Gastrocnemius medialis (tissue), 4 donors: ENCODE data around the gene TNFRSF1B. TPM values are rescaled to one million over a fixed set of nuclear protein-coding genes. Genes with fewer than 3 reads are reported as not detected.

Experiments
- ATAC-seq, 2 donors: fragments of 150-250 bp; one replicate each; pipeline ENCODE4 v1.9.1; 2016
- DNase-seq, 2 donors: peaks; one replicate each; pipeline ENCODE4 v3.0.0-alpha.2; 2019
- H3K27ac ChIP-seq, 4 donors: fragments of 200-600 bp; sonication (generic); 1 replicate in 1 of 4; 2 replicates in 3 of 4; pipeline ENCODE4 v1.5.1; 2016 to 2018; ENCODE audit warnings: mild to moderate bottlenecking in 2 of 4, moderate library complexity in 1 of 4
- H3K27me3 ChIP-seq, 3 donors: fragments of 200-600 bp; sonication (generic) in 2 of 3; 1 replicate in 1 of 3; 2 replicates in 2 of 3; pipeline versions ENCODE4 v1.5.1 to v1.6.0; 2016 to 2019; ENCODE audit warnings: mild to moderate bottlenecking in 1 of 3, moderate library complexity in 1 of 3
- H3K36me3 ChIP-seq, 2 donors: fragments of 200-600 bp; sonication (generic) in 1 of 2; one replicate each; pipeline ENCODE4 v1.5.1; 2017 to 2018
- H3K4me1 ChIP-seq, 2 donors: fragments of 200-600 bp; sonication (generic) in 1 of 2; one replicate each; pipeline ENCODE4 v1.5.1; 2016 to 2017; ENCODE audit warnings: mild to moderate bottlenecking in 2 of 2
- H3K4me3 ChIP-seq, 4 donors: fragments of 200-600 bp; sonication (generic) in 3 of 4; 1 replicate in 1 of 4; 2 replicates in 3 of 4; pipeline ENCODE4 v1.5.1; 2016 to 2019; ENCODE audit warnings: mild to moderate bottlenecking in 2 of 4
- H3K9me3 ChIP-seq, 3 donors: fragments of 200-600 bp; sonication (generic) in 2 of 3; 1 replicate in 1 of 3; 2 replicates in 2 of 3; pipeline ENCODE4 v1.5.1; 2016 to 2019
- POLR2A ChIP-seq, 2 donors: fragments of 450-650 bp; IDR thresholded peaks; one replicate each; pipeline ENCODE4 v1.6.1; 2017; ENCODE audit warnings: antibody characterized with exemption in 2 of 2, mild to moderate bottlenecking in 2 of 2, moderate library complexity in 2 of 2
- in situ Hi-C, 4 donors: fragments of 200-750 bp; cut with MboI; loops; one replicate each; pipeline versions ENCODE4 v1.15.0 to v1.8.0; 2017; ENCODE audit warnings: low sequenced_read_pairs in 4 of 4
- intact Hi-C: fragments of 100-400 bp; cut with DNase I; formaldehyde crosslinking; loops from one replicate; pipeline ENCODE4 v1.15.1; 2023; ENCODE audit warnings: low total_unique reads
- total RNA-seq, 4 donors: library from RNA; depleted of rRNA; stranded (reverse); fragments of >200 nt; gene quantifications; one replicate each; pipeline versions ENCODE4 v1.1.0 to v1.2.3, GENCODE V29; 2016
- TF ChIP-seq, protein P1 (sequence below), 5 experiments: fragments of 450-650 bp in 3 of 5; fragments of 200-600 bp in 2 of 5; sonication (generic) in 2 of 5; IDR thresholded peaks in 4 of 5; conservative IDR thresholded peaks in 1 of 5; 1 replicate in 4 of 5; 2 replicates in 1 of 5; pipeline ENCODE4 v1.5.1; 2016 to 2019; ENCODE audit warnings: antibody characterized with exemption in 5 of 5, mild to moderate bottlenecking in 3 of 5, moderate library complexity in 3 of 5

TNFRSF1B gene
- 10 to 100 TPM; 14.0 to 29.5 (median 18.8) TPM for total RNA-seq

DNA sequence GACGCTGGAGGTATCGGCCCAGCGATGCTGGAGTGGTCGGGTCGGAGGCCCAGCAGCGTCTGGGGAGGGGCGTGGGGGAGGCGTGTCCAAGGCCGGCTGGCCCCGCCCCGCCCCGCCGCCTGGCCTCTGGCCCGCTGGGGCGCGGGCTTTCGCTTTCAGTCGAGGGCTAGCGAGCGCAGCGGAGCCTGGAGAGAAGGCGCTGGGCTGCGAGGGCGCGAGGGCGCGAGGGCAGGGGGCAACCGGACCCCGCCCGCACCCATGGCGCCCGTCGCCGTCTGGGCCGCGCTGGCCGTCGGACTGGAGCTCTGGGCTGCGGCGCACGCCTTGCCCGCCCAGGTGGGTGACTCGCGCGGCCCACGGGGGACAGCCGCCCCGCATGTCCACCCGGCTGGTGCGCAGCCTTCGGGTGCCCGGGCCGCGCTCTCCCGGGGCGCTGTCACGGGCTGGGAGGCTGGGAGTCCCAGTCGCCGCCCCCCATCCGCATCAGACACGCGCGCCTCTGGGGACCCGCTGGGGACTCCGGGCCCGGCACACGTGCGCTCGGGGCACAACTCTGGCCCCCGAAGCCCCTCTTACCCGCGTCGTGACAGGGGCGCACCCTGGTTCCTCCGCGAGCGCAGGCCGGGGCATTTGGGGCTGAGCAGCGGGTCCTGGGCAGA is at the start of gene TNFRSF1B:
TNFRSF1B (plus strand) TSS at position 158 of the 659 bp plus-strand sequence; CDS start at position 259, 101 bp downstream.
- Histone ChIP-seq H3K27ac (peak within 1 kb of the TSS; percentile 72 to 85 (median 84)), H3K4me1 (peaks cover 20 to 27% of the 10 kb centered on the region in 2 donors)

DNA sequence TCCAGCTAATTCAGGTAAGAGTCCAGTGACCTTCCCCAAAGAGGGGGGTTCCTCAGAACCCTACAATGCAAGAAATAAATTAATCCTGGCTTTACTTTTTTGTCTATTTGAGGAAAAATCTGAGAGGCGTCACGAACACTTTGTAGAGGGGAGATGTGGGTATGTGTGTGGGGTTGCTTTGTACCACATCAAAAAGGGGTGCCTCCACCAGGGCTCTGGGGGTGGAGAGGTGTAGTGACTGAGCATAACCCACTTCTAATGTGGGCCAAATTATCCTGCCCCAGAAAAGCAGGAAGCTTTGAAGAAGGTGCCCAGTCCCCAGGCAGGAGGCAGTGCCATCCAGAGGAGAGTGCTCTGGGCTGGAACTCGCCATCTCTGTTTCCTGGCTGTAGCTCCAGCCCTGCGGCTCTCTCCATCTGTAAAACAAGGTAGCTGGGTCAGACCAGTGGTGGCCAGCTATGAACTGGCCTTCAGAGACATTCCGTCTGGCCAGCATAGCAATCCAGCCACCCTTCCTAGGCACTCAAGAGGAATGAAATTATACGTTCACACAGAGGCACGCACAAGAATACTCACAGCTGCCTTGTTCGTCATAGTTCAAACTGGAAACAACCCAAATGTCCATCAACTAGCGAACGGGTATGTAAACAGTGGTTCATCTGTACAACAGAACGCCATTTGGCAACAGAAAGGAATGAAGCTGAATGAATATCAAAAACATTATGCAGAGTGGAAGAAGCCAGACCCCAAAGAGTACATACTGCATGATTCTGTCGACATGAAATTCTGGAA is 45.4 kb upstream of the TNFRSF1B start:
- ATAC-seq: no peak
- Histone ChIP-seq H3K27me3 (no peaks in the 10 kb centered on the region), H3K4me3 (no peak overlapping the region), H3K36me3 (no peaks in the 10 kb centered on the region), H3K9me3 (no peaks in the 10 kb centered on the region), H3K27ac (no peak overlapping the region), H3K4me1 (peaks cover 0 to 4% of the 10 kb centered on the region in 2 donors)
- in situ Hi-C loops (loop anchor here in 3 of 4 donors (5.0 to 25.0 kb wide), 3 partner anchors 86 to 516 kb away; partner anchors contain the start of gene AADACL4 (in 1 of the 3)), intact Hi-C loops (no loop called here)
- TF ChIP-seq, protein P1, sequence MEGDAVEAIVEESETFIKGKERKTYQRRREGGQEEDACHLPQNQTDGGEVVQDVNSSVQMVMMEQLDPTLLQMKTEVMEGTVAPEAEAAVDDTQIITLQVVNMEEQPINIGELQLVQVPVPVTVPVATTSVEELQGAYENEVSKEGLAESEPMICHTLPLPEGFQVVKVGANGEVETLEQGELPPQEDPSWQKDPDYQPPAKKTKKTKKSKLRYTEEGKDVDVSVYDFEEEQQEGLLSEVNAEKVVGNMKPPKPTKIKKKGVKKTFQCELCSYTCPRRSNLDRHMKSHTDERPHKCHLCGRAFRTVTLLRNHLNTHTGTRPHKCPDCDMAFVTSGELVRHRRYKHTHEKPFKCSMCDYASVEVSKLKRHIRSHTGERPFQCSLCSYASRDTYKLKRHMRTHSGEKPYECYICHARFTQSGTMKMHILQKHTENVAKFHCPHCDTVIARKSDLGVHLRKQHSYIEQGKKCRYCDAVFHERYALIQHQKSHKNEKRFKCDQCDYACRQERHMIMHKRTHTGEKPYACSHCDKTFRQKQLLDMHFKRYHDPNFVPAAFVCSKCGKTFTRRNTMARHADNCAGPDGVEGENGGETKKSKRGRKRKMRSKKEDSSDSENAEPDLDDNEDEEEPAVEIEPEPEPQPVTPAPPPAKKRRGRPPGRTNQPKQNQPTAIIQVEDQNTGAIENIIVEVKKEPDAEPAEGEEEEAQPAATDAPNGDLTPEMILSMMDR (IDR thresholded peaks at IDR 0.05 in 4 of 5, conservative IDR thresholded peaks at IDR 0.05 in 1 of 5): no peak
- no peak for TF ChIP-seq POLR2A (IDR thresholded peaks at IDR 0.05)
- no peak for DNase-seq

More for the DNA sequence above, at the start of gene TNFRSF1B:
- TF ChIP-seq, protein P1 (IDR thresholded peaks at IDR 0.05 in 4 of 5, conservative IDR thresholded peaks at IDR 0.05 in 1 of 5): no peak
- peak; percentile 75 to 86 for TF ChIP-seq POLR2A (IDR thresholded peaks at IDR 0.05)
- H3K4me3 ChIP-seq: peak within 1 kb of the TSS; percentile 65 to 93 (median 73)
- DNase-seq: no peak
- peak; percentile 50 to 57 for ATAC-seq
- in situ Hi-C loops: no loop called here
- intact Hi-C loops: loop anchor here (2.0 to 5.0 kb wide), 2 partner anchors 14 to 40 kb away; no protein-coding TSS in a partner anchor
- H3K27me3 ChIP-seq: peaks cover 0 to 4% (median 0%) of the 10 kb centered on the region in 3 donors
- no peaks in the 10 kb centered on the region for H3K36me3 ChIP-seq
- H3K9me3 ChIP-seq: no peaks in the 10 kb centered on the region

DNA sequence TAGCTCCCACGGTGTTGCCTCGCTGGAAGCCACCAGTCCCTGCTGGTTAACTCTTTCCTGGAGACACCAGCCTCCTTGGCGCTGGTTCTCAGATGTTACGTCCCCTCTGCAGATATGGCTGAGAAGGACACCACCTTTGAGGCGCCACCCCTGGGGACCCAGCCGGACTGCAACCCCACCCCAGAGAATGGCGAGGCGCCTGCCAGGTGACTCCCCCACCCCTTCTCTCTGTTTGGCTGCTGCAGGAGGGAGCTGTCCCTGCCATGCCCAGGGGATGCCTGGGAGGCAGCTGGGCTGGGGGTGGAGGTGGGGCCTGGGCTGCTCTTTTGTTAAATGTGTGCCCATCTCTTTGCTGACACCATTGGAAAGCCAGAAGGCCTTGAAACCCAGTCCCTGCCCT is 43.6 kb upstream of the TNFRSF1B start:
- TF ChIP-seq POLR2A (IDR thresholded peaks at IDR 0.05): no peak
- Histone ChIP-seq H3K9me3 (no peaks in the 10 kb centered on the region), H3K4me1 (peaks cover 0 to 4% of the 10 kb centered on the region in 2 donors), H3K27ac (no peak overlapping the region), H3K27me3 (no peaks in the 10 kb centered on the region), H3K36me3 (no peaks in the 10 kb centered on the region), H3K4me3 (no peak overlapping the region)
- in situ Hi-C loops: loop anchor here in 3 of 4 donors (5.0 to 25.0 kb wide), 3 partner anchors 84 to 514 kb away; partner anchors contain the start of gene AADACL4 (in 1 of the 3)
- intact Hi-C loops: no loop called here
- ATAC-seq: no peak
- no peak for DNase-seq

DNA sequence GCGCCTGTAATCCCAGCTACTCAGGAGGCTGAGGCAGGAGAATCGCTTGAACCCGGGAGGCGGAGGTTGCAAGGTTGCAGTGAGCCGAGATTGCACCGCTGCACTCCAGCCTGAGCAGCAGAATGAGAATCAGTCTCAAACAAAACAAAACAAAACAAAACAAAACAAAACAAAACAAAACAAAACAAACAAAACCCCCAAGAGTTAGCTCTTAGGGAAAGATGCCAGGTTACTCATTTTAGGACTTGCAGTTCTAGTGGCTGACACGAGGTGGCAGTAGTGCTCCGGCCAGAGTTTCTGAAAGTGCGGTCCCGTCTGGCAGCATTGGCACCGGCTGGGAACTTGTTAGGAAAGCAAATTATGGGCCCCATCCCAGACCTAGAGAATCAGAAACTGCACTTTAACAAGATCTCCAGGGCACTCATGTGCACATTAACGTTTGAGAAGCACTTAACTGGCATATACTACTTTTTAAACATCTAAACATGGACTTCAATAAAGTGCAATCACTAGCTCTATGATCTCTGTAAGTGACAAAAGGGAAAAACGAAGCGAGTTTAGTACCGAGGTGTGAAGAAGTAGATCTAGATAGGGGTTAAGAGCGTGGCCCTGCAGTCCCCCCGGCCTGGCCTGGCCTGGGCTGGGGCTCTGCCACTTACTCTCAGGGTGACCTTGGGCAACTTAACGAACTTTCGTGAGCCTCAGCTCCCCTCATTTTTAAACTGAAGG is 41.9 kb upstream of the TNFRSF1B start:
- peak; percentile 64 to 77 for ATAC-seq
- H3K4me3 ChIP-seq: peak overlapping the region in 1 of 4 donors; percentile 38
- in situ Hi-C loops (loop anchor here (5.0 to 25.0 kb wide), 3 partner anchors 82 to 512 kb away; partner anchors contain the start of gene AADACL4 (in 1 of the 4)), intact Hi-C loops (loop anchor here (1.0 to 5.0 kb wide), 3 partner anchors 42 to 84 kb away; partner anchors contain the start of gene TNFRSF1B)
- no peaks in the 10 kb centered on the region for H3K36me3 ChIP-seq
- no peaks in the 10 kb centered on the region for H3K9me3 ChIP-seq
- H3K27me3 ChIP-seq: no peaks in the 10 kb centered on the region
- DNase-seq: peak; percentile 52 to 74
- H3K27ac ChIP-seq: peak overlapping the region in 3 of 4 donors; percentile 40 to 57 (median 53)
- TF ChIP-seq, protein P1 (IDR thresholded peaks at IDR 0.05 in 4 of 5, conservative IDR thresholded peaks at IDR 0.05 in 1 of 5): peak; percentile 92 to 98 (median 94)
- no peak for TF ChIP-seq POLR2A (IDR thresholded peaks at IDR 0.05)
- peaks cover 0 to 4% of the 10 kb centered on the region in 2 donors for H3K4me1 ChIP-seq
